ENCODE data around the gene RBMS3.
"Not testable (repeated sequence)": the region's sequence is repeated elsewhere in the genome, so short reads cannot be mapped to it uniquely, and the experiment has no call there.

RBMS3 gene

DNA sequence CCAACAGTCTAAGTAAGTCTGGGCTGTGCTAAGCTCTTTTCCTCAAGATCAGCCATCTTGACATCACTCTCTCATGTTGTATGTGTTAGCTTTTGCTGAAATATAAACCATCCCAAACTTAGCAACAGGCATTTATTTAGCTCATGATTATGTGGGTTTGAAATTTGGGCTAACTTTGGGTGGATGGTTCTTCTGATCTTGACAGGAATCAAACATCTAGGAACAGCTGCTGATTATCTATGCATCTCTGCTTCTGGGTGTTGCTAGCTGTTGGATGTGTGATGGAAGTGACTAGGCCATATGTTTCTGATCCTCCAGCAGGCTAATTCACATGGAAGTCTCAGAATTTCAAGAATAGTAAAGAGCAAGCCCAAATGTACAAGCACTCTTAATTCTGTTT is 710.3 kb downstream of the RBMS3 start:
- no peak for DNase-seq

DNA sequence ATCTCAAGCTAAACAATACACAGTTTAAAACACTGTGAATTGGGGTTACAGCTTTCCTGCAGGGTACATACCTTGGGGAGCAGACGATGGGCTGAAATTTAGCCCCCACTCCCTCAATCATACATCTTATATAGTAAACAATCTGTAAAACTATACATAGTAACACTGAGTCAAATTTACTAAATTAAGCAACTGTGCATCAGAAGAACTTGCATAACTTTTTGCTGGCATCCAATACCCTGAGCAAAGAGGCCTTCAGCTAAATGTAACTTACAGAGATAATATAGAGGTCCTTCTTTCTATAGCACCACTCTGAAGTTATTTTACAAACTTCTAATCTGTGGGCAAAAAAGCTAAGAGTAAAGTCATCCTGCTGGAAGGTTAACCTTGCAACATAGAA is 721.9 kb downstream of the RBMS3 start:
- no peak for DNase-seq

DNA sequence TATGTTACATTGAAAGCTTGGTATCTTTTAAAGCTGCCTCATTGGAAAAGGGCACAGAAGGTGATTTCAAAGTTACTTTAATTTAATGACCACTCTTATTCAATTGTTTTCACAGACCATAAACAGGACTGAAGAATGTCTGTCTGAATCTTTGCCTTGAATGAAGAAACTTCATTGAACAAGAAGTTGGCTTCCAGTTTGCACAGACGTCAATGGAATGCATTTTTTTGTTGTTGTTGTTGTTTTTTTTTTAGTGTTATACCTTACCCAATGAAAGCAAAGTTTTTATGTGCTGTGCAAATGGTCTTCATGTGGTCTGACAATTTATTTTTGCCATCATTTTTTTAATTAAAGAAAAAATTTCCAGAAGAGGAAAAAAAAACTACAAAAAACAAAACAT is 722.9 kb downstream of the RBMS3 start:
- DNase-seq, result no peak

DNA sequence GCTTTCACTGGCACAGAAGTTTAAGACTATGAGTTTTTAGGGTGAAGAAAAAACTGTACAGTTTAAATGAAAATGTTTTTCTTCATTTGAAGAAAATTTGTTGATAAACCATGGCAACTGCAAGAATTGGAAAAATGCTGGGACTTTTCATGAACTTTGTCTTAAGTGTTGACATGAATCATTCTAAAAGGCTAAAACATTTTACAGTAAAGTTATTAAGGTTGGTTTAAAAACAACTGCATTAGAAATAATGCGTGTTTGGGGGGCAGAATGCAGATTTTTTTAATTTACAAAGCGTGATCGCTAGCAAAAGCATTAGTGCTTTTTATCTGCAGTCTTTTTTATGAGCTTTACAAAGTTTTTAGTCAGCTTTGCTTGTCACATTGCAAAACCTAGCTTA is 723.6 kb downstream of the RBMS3 start:
- no peak for DNase-seq

DNA sequence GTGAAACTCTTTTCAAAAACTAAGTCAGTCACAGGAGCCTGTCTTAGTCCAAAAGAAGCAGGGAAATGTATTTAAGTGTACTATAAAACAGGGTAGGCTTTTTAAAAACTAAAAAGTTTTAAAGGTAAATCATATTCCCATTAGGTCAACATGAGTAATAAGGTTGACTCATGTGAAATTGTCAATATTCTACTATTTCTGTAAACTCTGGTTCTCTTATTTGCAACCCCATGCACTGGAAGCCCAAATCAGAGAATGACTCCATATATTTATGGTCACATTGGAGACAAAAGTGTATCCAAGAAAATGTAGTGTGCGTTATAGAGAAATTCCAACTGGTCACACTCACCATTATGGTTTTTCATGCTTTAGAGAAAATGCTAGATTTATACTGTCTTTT is 725.2 kb downstream of the RBMS3 start:
- DNase-seq, result no peak

DNA sequence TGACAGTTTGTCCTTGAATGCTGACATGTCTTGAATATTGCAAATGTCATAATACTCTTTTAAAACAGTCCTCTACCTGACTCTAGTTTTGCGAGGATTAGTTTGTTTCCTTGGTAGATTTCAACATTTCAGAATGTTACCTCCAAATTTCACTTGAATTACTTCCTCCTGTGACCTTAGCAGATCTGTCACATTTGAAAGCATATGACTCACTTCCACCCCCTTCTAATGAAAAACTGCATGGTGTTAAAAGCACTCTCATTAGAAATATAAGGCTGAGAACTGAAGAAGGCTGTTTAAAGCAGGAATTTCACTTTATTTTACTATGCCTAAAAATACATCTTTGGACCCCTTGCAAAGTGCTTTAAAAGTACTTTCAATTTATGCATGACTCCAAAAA is 726.8 kb downstream of the RBMS3 start:
- no peak for DNase-seq

DNA sequence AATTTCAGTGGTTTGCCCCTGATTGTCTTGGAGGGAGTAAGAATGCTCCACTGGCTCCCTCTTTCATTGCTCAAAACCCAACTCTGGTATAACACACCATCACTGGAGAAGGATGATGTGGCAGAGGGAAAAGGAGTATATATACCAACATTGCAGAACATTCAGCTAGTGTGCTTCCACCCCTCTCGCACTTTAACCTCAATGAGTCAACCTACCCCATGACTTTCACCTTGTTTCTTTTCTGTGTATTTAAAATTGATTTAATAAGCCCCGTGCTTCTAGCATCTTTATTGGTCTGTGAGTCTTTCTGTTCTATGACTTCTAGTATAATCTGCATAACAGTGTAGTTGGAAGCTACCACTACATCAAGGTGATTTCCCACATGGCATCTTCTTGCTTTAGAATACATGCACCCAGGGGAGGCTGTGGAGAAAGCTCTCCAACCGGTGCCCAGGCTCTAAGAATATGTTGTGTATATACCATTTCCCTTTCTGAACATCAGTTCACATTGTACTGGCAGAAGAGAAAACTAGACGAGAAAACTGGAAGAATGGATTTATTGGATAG is 730.4 kb downstream of the RBMS3 start:
- no peak for DNase-seq

DNA sequence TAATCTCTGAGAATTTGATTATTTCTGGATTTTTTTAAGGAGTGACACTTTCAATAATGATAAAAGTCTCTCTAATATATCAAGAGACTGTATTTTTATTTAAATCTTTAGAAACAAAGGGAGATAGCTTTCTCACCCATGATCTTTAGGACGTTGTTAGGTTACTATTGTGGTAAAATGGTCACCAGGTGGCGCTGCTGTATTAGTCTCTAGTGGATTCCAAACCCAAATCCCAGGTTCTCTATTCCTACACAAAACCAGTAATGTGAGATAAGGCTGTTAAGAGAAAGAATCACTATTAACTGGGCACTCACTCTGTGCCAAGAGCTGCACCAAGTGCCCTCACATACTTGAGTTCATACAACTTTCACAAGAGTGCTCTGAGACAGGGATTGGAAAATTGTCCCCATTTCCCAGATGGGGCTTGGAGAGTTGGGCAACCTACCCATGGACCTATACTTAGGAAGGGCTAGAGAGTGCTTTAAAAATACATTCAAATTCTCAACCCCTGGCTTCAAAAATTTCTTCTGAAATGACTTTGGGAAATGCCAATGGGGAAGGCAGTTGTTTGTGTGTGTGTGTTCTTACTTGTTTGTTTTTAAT is 732.2 kb downstream of the RBMS3 start:
- no peak for DNase-seq

DNA sequence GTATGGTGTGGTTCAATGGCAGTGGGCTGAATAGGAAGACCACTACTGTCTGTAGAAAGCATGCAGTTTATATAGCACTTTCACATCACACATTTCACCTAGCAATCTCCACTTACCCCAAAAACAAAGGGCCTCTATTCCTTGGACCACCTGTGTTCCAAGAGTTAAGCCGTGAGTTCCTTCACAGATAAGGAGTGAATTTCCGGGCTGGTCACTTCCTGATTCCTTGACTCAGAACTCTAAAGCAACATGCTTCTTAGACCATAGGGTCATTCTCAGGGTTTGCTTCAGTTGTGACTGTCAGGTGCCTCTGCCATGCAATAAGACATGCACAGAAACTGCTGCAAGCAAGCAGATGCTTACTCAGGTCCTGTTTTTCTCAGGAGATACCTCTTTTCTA is 737.0 kb downstream of the RBMS3 start:
- no peak for DNase-seq

DNA sequence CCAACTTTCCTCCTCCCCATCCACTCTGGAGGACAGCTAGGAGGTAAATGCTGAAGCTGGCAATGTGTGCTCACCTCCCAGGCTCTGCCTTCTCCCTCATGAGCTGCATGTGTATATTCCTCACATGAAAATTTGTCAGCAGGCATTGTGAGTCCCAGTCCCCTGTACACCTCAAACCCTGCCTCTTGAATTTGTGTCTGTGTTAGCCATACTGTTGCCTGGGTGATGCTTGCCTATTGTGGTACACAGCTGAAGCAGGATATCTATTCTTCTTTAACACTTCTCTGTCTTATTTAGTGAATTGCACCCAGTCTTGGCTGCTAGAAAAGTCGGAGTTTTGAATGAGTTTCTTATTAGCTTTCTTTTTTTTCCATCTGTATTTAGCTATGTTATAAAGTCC is 739.5 kb downstream of the RBMS3 start:
- no peak for DNase-seq

DNA sequence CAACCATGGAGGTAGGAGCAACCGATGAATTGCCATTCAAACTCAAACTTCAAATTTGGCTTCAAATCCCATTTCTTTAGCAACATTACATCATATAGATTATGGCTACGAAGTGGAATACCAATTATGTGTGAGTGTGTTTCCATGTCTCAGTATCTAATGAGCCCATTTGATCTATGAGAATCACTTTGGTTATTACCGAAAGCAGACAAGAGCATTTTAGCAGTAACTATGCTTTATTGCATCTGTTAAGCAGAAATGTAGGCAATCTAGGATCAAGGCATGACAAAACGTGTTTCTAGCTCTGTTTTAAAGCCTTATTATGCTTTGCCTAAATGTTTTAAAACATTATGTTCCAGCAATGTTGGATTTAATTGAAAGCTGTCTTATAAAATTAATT is 743.6 kb downstream of the RBMS3 start:
- no peak for DNase-seq

DNA sequence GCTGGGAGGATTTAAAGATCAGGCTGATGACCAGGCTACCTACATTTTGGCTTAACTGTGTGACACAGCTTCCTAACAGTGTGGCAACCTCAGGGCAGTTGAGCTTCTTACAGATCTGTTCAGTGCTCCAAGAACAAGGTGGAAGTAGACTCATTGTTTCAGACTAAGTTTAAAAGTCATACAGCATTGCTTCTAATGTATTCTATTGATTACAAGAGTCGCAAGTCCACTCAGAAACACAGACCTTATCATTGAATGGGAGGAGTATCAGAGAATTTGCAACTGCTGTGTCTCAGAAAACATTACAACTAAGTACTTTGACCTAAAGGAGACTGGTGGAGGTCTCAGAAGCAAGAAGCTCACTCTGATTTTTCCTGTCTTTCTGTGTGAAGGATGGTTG is 746.0 kb downstream of the RBMS3 start:
- no peak for DNase-seq

DNA sequence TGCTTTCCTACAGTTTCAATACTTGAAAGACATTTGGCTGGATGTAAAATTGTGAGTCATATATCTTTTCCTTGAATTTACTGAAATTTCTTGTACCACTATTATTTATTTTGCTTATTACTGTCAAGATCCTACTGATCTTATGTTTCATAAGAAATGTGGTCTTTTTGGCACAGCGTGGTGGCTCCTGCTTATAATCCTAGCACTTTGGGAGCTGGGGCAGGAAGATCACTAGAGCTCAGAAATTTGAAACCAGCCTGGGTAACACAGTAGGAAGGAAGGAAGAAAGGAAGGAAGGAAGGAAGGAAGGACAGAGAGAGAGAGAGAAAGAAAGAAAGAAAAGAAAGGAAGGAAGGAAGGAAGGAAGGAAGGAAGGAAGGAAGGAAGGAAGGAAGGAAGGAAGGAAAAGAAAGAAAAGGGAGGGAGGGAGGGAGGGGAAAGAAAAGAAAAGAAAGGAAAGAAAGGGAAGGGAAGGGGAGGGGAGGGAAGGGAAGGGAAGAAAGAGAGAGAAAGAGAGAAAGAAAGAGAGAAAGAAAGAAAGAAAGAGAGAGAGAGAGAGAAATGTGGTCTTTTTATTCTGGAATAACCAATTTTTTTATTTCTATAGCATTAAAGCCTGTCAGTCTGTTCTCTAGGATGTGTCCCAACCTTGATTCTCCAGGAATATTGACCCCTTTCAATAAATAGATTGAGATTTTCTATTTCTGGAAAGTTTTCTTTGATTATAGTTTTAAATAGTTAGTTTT is 753.5 kb downstream of the RBMS3 start:
- DNase-seq, result no peak

DNA sequence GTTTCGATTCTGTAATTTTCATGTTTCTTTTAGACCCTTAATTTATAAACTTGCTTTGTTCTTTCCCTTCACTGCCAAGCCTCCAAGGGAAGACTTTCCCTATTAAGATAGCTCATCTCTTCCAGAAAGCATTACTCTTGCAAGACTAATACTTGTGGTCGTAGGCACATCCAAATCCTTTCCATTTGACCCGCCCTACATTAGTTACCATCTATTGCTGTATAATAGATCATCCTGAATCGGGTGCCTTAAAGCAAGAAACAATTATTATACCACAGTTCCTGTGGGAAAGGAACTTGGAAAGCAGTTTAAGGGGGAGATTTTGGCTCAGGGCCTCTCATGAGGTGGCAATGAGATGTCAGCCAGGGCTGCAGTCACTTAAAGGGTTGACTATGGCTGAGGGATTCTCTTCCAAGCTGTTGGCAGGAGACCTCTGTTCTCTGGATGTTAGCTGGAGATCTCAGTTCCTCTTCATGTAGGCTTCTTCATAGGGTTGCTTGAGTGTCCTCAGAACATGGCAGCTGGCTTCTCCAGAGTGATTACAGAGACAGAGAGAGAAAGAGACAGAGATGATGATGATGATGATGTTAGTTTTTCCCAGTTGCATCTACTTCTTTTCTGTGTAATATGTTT is 755.2 kb downstream of the RBMS3 start:
- DNase-seq, result no peak

DNA sequence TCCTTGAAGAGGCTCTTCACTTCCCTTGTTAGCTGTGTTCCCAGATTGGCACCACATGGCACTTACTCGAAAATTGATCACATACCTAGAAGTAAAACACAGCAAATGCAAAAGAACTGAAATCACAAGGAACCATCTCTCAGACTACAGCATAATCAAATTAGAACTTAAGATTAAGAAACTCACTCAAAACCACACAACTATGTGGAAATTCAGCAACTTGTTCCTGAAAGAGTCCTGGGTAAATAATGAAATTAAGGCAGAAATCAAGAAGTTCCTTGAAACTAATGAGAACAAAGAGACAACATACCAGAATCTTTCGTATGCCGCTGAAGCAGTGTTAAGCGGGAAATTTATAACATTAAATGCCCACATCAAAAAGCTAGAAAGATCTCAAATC is 759.3 kb downstream of the RBMS3 start:
- DNase-seq, result no peak

DNA sequence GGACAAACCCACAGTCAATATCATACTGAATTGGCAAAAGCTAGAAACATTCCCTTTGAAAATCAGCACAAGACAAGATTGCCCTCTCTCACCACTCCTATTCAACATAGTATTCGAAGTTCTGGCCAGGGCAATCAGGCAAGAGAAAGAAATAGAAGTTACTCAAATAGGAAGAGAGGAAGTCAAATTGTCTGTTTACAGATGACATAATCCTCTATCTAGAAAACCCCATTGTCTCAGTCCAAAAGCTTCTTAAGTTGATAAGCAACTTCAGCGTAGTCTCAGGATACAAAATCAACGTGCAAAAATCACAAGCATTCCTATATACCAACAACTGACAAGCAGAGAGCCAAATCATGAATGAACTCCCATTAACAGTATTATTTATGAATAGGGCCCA is 760.6 kb downstream of the RBMS3 start:
- DNase-seq, result not testable (repeated sequence)

DNA sequence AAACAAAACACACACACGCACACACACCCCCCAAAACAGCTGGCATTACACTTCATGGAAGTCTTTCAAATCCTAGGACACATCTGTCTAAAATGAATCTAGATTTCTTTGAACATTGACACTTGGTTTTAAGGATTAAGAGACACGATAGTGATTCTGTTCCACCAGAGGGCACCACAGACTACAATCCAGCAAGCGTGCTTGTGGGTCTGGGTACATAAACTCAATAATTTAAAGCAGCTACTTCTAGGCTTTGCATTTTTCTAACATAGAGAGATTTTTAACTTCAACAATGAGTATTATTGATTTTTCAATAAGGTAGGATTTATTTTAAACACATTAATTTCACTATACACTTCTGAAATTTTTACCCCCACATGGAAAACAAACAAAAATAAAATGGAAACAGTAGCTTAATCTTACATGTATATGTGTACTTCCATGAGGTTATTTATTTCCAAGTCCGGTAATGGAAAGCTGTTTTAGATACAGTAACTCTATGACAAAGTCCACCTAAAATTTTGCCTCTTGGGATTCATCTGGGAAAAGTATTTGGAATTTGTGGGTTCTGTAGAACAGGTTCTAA is 761.5 kb downstream of the RBMS3 start:
- DNase-seq, result no peak

DNA sequence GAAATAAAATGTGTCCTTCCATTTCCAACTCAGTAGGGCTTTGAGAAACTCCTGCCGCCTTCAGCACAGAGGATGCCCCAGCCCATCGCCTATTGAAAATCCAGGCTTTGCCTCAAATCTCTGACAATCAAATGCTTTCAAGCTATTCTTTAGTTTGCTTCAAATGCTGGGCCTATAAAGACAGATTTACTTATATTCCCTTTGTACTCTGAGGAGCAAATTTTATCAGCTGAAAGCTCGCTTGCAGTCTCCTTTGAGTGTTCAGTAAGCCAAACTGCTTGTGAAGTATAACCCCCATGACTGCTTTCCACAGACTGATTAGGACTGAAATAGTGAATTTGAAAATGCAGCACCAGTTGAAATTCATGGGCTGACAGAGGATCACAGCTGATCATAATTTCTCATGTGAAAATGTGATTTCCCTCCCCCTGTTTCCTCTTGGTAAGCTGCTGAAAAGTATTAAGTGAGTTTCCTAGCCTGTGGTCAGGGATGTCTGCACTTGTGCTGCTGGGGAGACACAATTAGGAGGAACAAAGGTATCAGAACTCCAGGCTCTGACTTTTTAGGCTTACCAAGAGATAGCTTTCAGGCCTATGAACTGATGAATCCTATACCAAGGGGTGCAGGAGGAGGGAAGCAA is 762.2 kb downstream of the RBMS3 start:
- DNase-seq, result no peak

DNA sequence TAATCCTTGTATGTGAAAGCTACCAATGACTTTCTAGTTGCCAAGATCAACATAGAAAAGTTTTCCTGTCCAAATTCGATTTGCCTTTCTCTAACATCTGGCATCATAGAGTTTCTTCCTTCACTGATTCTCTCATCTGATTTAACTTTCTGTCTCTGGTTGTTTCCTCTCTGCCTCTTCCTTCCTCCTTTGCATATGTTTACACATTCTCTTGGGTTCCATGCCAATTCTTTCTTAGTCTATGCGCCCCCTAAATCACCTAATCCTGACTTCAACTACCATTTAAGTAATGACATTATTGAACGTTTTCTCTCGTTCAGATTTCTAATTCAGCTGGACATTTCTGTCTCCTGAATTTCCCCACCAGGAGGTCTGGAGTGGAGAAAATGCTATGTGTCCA is 763.6 kb downstream of the RBMS3 start:
- no peak for DNase-seq

DNA sequence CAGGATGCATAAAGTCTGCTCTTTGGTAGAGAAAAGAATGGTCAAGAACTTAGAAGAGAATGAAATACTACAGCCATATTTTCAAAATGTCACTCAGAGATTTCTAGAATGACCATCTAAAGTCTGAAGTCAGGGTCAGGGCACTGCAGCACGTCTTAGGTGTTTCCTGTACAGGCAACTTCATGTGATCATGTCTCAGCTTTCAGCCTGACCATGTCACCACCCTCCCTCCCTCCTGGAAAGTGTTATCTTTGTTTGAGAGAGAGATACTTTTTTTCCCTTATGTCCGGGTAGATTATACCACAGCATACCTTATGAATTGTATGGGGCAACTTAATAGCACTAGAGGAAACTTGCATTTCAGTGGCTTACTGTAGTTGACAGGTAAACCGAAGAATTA is 767.6 kb downstream of the RBMS3 start:
- DNase-seq, result no peak

DNA sequence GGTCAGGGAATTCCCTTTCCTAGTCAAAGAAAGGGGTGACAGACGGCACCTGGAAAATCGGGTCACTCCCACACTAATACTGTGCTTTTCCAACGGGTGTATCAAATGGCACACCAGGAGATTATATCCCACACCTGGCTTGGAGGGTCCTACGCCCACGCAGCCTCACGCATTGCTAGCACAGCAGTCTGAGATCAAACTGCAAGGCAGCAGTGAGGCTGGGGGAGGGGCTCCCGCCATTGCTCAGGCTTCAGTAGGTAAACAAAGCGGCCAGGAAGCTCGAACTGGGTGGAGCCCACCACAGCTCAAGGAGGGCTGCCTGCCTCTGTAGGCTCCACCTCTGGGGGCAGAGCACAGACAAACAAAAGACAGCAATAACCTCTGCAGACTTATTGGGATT is 769.2 kb downstream of the RBMS3 start:
- DNase-seq, result not testable (repeated sequence)

DNA sequence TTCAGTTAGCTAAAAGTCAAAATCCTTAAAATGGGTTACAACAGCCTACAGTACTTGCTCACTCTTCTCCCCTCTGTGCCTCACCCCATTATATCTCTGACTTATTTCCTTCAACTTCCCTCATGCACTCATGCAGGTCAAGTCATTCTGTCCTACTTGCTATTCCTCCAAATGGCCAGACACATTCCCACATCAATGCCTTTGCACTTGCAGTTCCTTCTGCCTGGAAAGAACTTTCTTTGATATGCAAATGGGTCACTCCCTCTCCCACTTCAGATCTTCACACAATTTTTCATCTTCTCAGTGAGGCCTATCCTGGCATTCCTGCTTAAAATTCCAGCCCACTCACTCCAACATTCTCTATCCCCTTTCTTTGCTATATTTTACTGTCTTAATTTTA is 778.4 kb downstream of the RBMS3 start:
- no peak for DNase-seq

All from DMS79 (cell line).